Left renal pelvis (tissue), 4 donors: ENCODE measurements around the gene PRMT7. TPM values are rescaled to one million over a fixed set of nuclear protein-coding genes. Genes with fewer than 3 reads are reported as not detected.

ENCODE experiments used
- DNase-seq, 4 donors: peaks; one replicate each; pipeline ENCODE4 v3.0.0-alpha.2; 2013; ENCODE audit warnings: low read depth in 4 of 4, low spot score in 3 of 4
- polyA plus RNA-seq, 4 donors: library from polyadenylated mRNA; unstranded; fragments of 120-200 nt; gene quantifications; one replicate each; pipeline ENCODE4 v1.2.1, GENCODE V29; 2013; ENCODE audit not compliant: insufficient read length in 4 of 4

The PRMT7 gene
- polyA plus RNA-seq, 4 donors, result 46.3 to 66.6 (median 53.2) TPM

DNA sequence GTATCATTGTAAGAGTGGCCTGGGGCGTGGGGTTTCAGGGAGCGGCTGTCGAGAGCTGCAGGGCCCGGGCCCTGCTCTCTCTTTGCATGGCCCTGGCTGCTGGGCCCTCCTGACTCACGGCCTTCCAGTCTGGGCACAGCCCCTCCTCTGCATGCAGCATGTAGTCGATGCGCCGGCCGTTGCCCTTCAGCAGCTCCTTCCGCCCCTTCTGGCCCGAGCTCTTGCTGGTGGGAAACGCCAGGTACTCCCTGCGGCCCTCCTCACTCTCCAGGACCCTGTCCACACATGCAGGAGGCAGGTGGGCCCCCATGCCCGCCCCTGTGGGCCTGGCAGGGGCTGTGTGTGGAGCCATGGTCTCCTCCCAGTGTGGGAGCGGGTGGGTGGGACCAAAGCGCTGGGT, 50.7 kb downstream of the PRMT7 start:
- no peak for DNase-seq

DNA sequence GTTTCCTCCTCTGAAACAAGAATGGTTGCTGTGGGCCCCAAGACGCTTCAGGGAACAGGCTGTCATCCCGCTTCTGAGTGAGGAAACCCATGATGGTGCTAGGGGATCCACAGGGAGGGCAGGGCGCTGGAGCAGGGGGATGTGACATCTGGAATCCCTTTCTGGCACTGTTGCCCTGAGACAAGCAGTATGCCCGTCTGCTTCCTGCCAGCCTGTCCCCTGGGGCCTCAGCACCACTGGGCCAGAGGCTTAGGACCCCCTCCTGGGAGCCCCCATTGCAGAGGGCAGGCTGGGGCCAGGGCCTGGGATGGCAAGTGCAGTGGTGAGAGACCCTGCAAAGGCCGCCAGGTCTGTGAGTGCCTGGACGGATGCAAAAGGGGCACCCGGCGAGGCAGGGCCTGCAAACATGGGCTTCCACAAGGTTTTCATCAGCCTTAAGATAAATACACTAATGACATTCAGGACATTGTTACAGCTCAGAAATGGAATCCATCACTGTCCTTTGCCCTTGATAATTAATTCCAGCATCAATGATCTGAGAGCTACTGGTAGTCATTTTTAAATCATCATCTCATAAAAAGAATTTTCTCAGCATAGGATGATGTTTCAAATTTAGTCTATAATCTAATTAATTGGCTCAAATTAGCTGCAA, 51.6 kb downstream of the PRMT7 start:
- no peak for DNase-seq

DNA sequence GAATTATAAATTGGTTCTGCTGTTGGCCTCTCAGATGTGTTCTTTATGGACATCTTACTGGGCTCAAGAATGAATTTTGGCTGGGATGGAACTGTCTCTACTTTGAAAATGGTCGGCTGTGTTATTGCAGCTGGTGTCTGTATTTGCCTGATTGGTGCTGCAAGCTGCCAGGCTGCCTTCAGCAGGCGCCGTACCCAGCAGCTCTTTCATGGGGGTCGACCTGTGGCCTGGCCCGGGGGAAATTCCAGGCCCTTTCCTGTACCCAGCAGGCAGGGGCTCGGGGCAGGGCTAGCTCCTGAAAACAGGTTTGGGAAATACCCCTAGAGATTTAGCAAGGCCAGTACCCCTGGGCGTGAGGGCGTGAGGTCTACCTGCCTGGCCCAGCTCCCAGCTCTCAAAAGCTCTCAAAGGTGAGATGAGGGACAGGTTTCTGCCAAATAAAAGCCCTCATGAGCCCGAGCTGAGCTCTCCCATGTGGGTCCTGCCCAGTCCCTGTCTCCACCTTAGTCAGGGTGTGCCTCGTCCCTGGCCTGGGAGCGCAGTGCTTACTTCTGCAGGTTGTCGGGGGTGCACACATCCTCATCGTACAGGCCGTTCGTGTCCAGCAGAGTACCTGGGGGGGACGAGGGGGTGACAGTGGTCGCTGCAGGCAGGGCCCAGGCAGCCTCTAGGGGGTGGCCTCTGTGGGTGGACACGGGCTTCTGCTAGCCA, 52.3 kb downstream of the PRMT7 start:
- no peak for DNase-seq

DNA sequence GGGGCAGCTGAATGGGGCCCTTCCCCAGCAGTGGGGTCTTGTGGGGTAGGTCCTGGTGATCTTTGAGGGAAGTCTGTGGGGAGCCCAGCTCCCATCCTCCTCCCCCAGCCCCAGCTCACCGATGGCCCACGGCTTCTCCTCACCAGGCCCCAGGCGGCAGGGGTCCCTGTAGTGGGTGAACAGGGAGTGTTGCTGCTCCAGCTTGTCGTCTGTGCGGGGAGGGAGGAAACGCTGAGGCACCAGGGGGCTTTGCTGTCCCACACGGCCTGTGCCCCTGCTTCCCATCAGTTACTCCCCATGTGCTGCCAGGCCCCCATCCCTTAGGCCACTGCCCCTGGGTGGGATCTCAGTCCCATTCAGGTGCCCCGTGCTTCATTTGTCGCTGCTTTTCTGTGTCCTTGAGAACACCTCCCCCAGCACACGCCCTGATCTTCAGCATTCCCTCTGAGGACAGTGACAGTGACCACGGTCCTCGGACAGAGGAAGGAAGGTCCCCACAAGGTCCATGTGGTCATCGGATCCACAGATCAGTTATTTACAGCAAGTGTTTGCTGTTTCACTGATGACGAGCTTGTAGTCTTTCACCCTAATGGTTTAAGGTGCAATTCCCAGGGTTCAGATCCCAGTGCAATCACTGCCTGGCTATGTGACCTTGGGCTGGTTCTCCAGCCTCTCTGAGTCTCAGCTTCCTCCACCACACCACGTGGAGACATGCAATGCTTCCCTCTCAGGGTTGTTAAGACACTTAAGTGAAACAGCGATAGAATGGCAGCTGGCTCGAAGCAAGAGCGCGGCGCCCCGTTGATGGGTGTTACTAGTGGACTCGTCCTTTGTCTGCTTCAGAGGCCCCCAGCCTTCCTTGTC, 53.1 kb downstream of the PRMT7 start:
- DNase-seq, result no peak

DNA sequence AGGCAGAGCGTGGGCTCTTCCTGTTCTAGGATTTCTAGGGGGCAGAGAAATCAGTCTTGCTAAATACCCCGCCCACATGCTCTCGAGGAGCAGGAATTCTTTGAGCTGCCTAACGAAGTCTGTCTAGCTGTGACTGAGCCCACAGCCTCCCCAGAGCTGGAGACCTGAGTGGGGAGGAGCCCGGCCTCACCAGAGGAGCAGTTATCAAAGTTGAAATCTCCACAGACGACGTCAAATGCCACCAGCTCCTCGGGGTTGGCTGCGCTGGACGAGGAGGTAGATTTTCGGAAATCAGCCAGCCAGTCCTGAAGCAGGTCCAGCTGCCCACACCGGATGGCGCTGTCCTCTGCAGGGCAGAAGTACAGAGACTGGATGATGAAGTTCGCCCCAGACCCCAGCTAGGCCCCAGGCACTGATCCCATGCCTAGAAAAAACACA, 53.8 kb downstream of the PRMT7 start:
- no peak for DNase-seq

DNA sequence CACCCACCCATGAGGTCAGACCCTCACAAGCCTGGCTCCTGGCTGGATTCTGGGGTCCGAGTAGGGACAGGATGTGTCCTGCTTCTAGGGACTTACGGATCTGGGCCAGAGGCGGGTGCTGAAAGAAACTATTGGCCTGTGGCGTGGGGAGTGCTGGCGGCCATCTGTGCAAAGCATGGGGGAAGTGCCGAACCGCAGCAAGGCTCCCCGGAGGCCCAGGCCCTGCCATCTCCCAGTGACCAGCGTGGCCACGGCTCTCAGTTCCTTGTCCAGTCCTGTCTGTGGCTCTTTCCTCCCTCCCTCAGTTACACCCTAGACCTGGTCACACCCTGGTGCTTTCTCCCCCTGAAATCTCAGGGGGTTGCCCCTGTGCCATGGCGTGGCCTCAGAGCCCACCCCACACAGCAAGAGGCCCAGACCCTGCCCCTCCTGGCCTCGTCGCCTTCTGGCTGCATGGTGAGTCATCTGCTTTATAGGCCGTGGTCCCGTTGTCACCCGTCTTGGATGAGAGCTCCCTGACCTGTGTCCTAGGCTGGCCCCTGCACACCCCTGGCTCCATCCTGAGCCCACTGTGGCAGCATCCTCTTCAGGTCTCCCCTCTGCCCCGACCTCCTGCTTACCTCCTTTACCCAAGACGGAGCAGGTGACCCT, 54.5 kb downstream of the PRMT7 start:
- DNase-seq, result no peak

DNA sequence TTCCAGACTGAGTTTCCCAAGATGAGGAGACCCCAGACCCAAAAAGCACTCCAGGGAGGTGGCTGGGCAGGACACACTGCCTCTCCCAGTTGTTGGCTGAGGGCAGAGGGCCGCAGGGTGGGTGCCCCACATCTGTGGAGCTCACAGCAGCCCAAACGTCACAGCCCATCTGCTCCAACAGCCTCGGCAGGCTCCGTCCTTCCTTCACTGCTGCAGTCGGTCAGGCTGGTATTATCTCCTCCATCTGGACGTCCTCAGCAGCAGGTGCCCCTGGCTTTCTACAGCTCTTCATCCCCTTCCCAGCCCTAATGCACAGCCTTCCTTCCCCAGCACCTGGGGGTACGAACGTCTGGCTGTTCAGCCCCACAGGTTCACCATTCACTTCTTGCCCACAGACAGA, 55.2 kb downstream of the PRMT7 start:
- DNase-seq, result no peak

DNA sequence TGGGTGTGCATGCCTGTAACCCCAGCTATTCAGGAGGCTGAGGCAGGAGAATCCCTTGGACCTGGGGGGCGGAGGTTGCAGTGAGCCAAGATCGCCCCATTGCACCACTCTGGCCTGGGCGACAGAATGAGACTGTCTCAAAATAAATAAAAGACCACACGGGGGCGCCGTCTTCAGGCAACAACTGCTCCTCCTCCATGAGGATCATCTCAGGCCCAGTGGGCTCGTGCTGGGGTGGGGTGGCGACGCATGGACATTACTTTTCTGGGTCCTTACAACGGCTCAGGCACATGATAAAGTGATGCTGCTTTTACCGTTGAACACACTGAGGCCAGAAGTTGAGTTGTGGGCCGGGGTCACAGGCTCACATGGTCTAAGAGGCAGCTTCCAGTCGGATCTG, 56.2 kb downstream of the PRMT7 start:
- DNase-seq, result no peak

DNA sequence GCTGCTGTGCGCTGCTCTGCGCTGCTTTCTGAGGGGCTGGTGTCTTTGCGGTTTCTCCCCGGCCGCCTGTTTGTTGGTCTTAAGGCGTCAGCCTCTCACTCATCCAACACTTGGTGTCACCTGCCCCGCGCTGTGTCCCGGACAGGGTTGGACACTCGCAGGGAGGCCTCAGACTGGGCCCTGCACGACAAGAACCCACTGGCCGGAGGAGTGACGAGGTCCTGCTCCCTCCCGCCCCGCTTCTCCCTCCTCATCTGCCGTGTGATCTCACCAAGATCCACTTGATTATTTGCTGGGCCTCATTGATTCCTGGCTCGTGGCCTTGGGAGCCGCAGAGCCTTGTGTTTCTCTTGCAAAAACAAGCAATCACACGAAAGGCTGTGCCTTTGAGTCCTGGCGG, 56.6 kb downstream of the PRMT7 start:
- no peak for DNase-seq

DNA sequence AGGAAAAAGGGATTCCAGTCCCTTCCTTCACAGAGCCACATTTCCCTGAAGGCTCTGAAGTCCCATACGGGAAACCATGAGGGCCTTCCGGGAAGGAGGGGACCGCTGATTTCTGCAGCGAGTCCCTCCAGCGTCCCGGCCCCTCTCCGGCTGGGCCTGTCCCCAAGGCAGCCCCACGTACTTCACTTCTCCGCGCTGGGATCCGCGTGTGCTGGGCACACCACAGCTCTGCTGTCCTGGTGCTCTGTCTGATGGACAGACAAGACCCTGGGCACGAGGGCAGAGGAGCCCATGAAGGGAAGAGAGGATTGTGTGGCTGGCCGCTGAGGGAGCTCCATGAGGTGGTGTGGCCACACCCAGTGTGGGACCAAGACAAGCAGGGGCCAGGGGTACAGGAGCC, 57.1 kb downstream of the PRMT7 start:
- no peak for DNase-seq

DNA sequence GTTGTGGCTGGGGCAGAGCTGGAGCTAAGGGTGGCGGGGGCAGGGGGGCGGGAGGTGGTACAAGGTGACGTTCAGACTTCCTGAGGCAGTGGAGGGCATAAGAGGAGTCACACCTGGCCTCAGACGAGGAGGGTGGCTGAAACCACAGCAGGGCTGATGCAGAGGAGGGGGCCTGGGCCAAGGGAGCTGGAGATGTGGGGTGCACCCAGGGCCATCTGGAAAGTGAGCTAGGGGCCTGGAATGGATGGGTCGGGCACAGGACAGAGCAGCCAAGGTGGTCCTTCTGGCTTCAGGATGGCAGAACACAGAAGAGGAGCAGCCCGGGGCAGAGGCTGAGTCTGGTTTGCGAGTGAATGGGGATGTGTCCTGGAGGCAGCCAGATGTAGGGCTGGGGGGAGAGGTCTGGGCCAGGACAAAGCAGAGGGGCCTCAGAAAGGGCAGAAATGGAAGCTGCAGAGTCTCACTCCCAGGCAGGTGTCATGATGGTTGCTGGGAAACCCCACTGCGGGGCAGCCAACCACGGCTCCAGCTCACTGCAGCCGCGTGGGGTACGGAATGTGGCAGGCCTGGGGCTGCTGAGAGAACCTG, 57.6 kb downstream of the PRMT7 start:
- no peak for DNase-seq

DNA sequence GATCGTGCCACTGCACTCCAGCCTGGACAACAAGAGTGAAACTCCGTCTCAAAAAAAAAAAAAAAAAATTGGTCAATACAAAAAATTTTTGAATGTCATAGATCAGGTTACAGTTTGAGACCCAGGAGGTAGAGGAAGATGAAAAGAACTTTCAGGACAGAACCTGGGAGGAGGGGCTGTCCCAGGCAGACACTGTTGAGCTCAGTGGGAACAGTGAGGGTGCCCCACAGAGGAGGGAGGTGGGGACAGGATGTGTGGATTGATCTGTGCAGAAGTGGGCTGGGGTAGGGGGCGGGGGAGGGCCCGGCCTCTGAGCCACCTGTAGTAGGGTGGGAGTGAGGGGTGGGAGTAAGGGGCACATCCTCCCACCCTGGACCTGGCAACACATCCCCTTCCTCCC, 58.3 kb downstream of the PRMT7 start:
- DNase-seq, result no peak

DNA sequence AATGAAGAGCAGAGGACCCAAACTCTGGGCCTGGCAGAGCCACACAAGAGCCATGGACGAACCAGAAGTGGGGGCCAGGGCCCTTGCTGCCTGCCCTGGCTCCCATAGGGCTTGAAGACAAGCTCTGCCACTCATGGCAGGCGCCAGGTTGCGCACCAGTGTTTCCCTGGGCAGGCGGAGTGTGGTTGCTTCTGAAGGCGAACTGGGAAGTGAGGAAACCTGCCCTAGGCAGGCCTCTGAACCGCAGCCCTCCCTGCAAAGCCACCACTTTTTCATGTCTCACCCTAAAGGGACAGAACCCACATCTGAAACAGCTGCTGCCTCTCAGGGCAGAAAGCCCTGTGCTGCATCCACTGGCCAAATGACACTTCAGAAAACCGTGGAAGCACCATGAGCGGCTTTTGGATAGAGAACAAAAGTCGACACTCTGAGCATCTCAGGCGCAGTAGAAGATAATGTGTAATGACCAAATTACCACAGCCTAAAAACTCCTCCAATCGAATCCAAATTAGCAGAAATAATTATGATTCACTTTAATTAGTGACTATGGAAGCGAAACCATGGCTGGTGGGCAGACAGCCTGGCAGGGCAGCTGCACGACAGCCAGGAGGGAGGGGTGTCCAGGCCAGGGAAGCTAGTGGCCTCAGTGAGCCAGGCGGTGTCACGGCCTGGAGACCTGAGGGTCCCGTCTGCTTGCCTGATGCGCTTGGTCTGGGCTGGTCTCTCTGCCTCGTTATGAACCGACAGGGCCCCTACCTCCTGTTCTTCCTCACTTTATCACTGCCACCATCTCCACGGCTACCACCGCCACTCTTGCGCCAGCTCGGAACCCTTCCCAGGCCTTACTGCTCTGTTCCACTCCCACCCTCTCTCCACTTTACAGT, 59.1 kb downstream of the PRMT7 start:
- DNase-seq, result no peak

DNA sequence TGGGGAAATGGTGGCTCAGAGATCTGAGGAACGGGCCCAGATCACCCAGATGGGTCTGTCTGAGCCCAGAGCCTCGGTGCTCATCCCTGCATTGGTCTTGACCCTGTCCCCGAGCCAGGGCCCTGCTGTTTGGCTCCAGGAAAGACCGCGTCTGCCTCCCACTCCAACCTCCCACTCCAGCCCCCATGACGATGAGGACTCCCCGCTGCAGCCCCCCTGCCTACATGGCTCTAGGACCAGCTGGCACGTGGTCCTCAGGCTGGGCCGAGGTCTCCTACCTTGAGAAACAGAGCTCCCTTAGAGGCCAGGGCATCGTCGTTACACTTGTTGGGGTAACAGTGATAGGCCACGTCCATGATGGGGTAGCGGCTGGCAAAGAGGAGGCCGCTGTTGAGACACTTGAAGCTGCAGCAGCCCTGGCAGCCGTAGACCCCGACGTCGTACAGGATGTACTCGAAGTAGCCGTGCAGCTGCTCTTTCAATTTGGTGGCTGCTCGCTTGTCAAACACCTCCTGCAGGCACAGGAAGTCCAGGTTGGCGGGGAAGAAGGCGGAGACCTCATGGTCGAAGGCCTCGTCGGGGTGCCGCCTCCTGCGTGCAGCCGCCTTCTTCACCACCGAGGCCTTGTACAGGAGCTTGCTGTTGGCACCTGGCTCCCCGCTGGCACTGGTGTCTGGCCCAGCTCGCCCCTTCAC, 59.9 kb downstream of the PRMT7 start:
- no peak for DNase-seq

DNA sequence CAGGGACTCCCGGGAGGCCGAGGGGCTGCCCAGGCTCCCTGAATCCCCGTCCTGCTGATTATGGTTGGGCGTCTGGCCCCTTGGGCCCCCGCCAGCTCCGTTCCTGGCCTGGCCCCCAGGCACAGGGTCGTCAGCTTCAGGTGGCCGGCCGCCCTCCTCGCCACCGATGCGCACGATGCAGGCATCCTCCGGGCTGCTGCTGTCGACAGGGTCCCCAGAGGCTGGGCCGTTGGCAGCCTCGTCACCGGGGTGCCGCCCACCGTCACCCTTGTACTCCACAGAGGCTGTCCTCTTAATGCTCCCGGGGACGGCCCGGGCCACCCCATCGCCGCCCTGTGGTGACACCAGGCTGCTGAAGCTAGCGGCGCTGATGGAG, 60.4 kb downstream of the PRMT7 start:
- no peak for DNase-seq

DNA sequence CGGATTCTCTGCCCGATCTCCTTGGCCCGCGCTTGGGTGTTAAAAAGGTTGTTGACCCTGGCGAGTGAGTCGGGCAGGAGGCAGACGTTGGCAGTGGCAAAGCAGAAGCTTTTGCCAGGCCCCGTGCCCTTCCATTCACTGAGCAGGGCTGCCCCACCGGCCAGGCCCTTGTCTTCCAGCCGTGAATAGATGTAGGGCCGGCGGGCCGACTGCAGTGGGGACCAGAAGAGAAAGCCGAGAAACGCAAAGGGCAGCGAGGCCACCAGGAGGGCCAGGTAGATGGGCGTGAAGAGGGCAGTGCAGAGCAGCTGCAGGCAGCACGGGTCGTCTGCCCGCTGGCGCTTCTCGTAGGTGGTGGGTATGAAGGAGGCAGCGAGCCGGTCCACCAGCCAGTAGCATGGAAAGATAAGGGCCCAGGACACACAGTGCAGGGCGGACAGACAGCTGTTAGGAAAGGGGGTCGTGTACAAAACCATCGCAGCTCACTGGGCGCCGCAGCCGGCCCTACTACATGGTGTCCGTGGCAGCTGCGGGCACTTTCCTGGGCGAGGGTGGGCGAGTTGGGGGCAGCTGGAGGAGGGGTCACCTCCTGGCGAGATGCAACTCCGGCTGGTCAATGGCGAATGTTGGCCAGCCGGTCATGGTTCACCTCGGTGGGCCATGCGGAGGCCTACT, 61.0 kb downstream of the PRMT7 start:
- no peak for DNase-seq

DNA sequence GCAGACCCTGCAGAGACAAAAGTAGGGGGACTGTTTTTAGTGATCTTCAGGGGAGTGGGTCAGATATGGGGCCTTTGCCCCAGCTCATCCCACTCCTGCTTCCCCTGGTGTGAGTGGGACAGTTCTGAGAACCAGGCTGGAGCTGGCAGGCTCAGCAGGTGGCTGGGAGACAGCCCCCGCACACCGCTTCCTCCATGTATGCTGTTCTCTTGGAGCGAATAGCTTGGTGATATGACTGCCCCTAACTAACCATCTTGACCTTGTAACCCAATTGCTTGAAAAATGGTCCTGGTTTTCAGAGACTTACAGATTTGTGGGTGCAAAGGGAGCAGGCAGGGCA, 61.5 kb downstream of the PRMT7 start:
- no peak for DNase-seq

DNA sequence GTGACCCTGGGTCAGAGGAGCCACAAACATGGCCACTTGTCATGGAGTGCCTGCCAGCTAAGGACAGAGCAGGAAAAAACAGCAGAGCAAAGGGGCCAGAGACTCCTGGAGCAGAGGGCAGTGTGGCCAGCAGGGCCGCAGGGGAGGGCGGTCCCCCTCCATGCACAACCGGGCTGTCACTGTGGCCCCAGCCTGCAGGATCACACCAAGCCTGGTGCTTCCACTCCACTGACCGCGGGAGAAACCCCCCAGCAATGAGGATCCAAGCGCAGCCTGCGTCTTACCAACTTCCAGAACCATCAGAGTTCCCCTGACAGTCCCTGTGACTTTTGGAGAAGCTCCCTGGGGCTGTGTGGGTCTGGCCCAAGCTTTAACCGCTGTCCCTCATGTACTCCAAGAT, 62.0 kb downstream of the PRMT7 start:
- no peak for DNase-seq
